ENCODE data around the gene HINT3.
"Not testable (repeated sequence)": the region's sequence is repeated elsewhere in the genome, so short reads cannot be mapped to it uniquely, and the experiment has no call there.

Gene HINT3

DNA sequence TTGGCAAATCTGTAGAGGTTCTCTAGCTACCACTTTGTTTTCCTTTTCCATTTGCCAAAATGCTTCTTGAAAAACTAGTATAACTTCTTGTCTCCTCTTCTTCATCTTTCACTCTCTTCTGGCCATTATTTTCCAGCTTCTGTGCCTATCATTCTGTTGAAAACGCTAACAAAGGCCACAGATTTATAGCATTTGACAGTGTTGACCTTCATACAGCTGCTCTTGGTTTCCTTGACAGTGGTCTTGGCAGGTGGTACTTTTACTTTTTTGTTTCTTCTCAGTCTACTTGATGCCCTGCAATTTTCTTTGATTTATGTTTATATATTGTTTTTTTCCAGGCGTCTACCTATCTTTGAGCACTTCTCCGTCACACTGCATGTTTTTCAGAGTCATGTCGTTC lies 53.5 kb downstream of the HINT3 start:
- no peak for DNase-seq

DNA sequence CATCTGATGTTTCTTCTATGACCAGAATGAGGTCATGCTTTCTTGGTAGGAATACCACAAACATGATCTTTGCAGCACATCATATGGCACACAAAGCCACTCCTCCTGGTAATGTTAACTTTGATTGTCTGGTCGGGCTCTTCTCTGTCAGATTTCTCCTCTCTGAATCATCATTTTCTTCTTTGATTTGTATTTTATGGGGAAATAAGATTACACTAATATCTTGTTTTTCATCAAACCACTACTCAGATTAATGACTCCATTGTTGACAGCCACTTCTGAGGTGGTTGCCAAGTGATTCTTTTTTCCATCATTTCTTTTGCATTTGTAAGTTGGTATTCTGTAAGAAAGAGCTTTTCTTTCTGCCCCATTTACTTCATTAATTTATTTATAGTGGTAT lies 59.3 kb downstream of the HINT3 start:
- no peak for DNase-seq

DNA sequence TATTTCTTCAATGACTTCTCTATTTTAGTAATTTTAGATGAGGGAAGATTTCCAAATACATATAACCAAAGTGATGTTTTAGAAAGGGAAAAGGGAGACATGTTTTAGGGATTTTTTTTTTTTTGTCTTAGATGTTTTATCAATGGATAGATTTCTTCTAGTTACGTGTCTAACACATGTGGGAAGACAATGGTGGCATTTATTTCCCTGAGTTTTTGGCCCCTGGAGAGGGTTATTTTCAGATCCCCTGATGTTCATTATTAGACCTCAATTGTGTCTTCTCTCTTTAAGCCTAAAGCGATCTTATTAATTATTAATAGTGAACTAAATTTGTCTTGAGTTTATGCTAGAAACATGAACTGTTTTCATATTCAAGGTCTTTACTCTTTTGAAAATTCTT lies 60.0 kb downstream of the HINT3 start:
- no peak for DNase-seq

DNA sequence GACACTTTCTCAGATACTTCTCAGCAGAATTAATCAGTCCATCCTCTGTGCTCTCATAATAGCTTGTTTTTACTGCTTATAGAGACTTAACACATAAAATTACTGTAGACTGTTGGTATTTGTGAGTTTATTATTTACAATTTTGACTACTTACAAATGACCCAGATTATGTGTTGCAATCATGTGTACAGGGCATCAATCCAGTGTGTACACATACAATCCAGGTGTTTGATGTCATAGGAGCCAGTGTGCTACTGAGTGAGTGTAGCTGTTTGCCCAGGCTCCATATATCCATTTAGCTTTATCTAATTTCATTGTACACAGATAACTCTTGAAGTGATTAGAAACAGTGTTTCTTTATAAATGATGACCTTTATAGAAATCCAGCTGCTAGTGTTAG lies 61.1 kb downstream of the HINT3 start:
- no peak for DNase-seq

DNA sequence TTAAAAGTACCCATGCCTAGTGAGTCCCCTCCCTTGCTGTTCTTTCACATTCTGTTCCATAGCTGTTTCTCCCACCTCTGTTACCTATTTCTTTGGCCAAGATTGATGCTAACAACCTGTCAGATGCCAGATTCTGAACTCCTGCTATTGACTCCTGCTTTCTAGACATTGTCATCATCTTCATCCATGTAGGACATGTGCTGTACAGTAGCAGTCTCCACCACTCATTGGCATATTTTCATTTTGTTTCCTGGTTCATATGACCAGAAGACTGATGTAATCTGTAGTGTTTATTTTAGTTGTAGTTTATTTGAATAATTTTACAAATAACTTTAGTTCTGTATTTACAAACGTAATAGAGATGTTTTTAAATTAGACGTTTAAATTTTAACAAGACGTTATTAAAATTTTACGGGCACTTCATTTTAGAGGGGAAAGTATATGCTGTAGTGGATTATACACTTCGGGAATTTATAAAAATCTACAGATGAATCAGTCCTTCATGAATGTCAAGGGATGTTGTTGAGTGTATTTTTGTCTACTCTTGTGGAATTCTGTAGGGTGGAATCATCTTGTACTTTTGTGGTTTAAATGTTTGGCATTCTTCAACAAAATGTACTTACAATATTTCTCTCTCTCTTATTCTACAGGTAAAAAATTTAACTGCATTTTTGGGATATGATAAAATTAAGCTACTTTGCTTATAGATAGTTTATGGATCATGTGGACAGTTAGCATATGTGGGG lies 63.9 kb downstream of the HINT3 start:
- DNase-seq, result no peak

DNA sequence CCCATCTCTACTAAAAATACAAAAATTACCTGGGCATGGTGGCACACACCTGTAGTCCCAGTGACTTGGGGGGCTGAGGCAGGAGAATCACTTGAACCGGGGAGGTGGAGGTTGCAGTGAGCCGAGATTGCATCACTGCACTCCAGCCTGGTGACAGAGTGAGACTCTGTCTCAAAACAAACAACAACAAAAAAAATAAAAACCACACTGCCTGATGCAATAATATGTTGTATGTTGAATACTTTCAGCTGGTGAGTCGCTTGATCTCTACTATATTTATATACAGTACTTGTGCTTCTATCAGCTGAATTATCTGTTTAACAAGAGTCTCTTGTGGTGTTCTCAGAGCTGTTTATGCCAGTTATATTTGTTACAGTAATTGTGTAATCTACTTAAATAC lies 66.9 kb downstream of the HINT3 start:
- not testable (repeated sequence) for DNase-seq

DNA sequence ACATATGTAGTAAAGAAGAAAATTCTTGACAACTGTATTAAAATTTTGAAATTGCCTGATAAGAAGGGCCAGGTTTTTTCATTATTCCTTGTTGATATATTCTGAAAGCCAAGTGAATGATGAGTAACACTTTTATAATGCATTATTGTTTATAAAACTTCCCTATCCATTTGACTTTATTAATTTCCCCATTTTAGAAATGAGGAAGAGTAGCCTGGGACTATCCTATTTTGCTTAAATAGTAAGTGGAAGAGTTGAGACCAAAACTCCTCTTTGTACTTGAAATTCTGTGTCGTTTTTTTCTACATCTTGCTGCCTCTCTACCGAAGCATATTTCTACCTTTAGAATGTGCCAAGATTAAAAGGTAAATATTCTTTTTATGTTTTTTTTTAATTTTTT lies 69.4 kb downstream of the HINT3 start:
- no peak for DNase-seq

DNA sequence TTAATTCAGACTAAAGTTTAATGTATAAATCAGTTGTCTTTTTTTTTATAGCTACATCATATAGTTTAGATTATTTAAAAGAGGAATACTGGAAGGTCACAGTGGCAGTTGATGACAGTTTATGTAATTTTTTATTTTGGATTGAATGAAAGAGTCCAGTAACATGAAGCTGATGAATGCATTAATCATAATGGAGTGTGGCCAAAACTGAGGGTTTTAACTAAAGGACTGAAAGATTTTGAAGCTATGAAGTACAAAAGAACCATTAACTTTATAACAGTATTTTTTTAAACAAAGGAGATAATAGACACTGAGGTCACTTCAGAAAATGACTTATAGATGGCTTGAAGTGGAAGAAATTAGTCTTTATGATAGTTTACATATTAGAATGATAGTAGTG lies 71.0 kb downstream of the HINT3 start:
- no peak for DNase-seq
